Kidney epithelial cell (primary cell): ENCODE results near the gene CYTH1. TPM values are rescaled to one million over a fixed set of nuclear protein-coding genes. Genes with fewer than 3 reads are reported as not detected.

Experiments
- DNase-seq: peaks from one replicate; pipeline ENCODE4 v3.0.0-alpha.2; 2010; ENCODE audit warnings: low read depth
- H3K27me3 ChIP-seq: 2 replicates; pipeline ENCODE4 v1.6.0; 2011; ENCODE audit warnings: low read length; ENCODE audit not compliant: control insufficient read depth, insufficient read depth
- H3K36me3 ChIP-seq: 2 replicates; pipeline ENCODE4 v1.5.1; 2011; ENCODE audit warnings: low read length; ENCODE audit not compliant: control insufficient read depth, insufficient read depth
- H3K4me3 ChIP-seq: 2 replicates; pipeline ENCODE4 v1.5.1; 2011; ENCODE audit warnings: low read depth, mild to moderate bottlenecking, control low read depth, low read length
- total RNA-seq: library from RNA; depleted of rRNA; stranded (reverse); fragments of >200 nt; gene quantifications from 2 replicates; pipeline ENCODE4 v1.2.3, GENCODE V29; 2015
- TF ChIP-seq, protein P1 (sequence below): IDR thresholded peaks from 2 replicates; pipeline ENCODE4 v1.5.1; 2011; ENCODE audit warnings: mild to moderate bottlenecking, moderate library complexity, low read length, control low read depth, inconsistent platforms; ENCODE audit not compliant: insufficient read depth, poor library complexity, severe bottlenecking

Gene CYTH1
- total RNA-seq, 1 donor from 2014 or later: 34.1 TPM

DNA sequence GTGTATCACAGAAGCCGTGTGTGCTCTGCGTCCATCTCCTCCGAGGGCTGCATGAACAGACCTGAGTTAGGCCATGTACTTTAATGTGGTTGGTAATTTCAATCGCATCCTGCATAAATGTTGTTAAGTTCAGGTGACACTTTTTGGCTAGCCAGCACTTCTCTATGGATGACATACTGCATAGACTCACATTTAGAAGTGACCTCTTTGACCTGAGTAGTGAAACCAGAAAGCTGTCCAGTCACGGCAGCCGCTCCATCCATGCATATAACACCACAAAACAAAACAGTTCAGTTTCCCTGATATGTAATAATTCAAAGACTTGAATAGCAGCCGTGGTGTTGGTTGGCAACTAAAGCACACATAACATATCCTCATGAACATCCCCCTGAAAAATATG, 94.1 kb downstream of the CYTH1 start:
- DNase-seq: no peak
- H3K4me3 ChIP-seq: no peak overlapping the region
- no peaks in the 10 kb centered on the region for H3K36me3 ChIP-seq
- no peaks in the 10 kb centered on the region for H3K27me3 ChIP-seq
- TF ChIP-seq, protein P1, sequence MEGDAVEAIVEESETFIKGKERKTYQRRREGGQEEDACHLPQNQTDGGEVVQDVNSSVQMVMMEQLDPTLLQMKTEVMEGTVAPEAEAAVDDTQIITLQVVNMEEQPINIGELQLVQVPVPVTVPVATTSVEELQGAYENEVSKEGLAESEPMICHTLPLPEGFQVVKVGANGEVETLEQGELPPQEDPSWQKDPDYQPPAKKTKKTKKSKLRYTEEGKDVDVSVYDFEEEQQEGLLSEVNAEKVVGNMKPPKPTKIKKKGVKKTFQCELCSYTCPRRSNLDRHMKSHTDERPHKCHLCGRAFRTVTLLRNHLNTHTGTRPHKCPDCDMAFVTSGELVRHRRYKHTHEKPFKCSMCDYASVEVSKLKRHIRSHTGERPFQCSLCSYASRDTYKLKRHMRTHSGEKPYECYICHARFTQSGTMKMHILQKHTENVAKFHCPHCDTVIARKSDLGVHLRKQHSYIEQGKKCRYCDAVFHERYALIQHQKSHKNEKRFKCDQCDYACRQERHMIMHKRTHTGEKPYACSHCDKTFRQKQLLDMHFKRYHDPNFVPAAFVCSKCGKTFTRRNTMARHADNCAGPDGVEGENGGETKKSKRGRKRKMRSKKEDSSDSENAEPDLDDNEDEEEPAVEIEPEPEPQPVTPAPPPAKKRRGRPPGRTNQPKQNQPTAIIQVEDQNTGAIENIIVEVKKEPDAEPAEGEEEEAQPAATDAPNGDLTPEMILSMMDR: no peak

DNA sequence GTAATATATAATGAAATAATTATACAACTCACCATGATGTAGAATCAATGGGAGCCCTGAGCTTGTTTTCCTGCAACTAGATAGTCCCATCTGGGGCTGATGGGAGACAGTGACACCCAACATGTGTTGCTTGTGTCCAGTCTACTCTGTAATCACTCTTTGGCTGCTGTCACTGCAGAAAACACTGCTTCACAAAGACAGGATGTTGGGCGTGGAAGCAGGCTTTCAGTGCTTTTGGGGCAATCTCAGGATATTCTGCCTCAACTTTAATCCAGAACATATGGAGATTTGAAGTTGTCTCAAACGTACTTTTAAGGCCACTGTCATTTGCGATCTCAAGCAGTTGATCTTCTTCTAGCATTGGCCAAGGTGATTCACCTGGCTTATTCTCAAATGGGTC, 94.9 kb downstream of the CYTH1 start:
- DNase-seq: no peak
- no peaks in the 10 kb centered on the region for H3K36me3 ChIP-seq
- no peak overlapping the region for H3K4me3 ChIP-seq
- H3K27me3 ChIP-seq: no peaks in the 10 kb centered on the region
- TF ChIP-seq, protein P1: no peak

DNA sequence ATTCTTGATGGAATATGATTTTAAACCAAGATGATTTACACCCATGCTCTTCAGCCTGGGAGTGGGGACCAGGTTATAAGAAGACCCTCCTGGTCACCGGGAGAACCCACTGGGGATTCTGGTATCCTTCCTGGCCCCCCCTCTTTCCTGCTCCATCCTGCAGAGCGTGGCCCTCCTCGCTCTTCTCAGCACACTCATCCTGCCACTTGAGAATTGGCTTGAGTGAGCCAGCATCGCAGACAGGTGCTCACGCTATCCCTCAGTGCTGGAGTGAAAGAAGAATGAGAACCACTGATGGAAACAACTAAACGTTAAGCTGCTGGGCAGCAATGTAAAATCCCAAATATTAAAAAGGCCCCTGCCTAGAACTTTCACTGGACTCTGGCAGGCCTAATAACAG, 98.0 kb downstream of the CYTH1 start:
- H3K36me3 ChIP-seq: no peaks in the 10 kb centered on the region

DNA sequence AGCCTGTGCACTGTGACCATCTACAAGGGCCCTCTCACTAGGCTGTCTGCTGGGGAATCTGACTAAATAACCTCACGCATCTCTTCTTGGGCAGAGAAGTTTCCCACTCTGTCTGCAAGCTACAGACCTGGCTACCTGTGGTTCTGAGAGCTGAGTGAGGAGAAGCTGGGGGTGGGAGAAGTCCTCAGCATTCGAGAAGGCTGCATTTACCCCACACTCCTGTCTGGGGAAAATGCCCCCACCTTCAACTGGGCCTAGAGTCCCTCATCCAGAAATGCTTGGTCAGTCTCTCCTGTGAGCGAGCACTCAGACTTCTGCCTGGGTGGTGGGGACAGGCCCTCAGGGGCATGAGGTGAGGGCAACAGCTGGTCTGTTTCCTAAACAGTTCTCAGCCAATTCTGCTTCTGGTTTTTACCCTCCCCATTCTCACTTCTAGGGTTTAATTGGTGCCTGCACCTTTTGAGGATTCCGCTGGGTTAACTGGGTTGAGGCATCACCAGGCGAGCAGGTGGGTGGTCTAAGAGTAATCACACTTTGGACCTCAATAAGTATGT, 98.6 kb downstream of the CYTH1 start:
- DNase-seq: no peak
- no peak overlapping the region for H3K4me3 ChIP-seq
- TF ChIP-seq, protein P1: no peak
- H3K27me3 ChIP-seq: no peaks in the 10 kb centered on the region
- H3K36me3 ChIP-seq: no peaks in the 10 kb centered on the region

More for the DNA sequence above, 98.0 kb downstream of the CYTH1 start:
- DNase-seq: no peak
- Histone ChIP-seq H3K27me3 (no peaks in the 10 kb centered on the region), H3K4me3 (no peak overlapping the region)
- TF ChIP-seq, protein P1: no peak

DNA sequence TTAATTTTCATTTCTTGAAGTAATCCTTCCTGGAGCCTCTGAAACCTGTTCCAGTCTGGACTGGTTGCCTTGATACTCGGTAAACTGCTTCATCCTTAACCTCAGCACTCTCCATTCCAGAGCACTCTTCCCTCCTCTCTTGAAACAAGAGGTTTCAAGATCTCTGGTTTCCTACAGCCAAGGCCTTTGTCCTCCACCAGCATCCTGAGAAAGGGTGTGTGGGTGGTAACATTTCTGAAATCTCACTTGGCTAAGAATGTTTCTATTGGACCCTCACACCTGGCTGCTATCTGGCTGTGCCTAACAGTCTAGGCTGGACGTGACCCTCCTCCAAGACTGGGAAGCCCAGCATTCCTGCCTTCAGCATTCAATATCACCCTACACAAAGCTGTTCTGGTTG, 99.7 kb downstream of the CYTH1 start:
- Histone ChIP-seq H3K27me3 (no peaks in the 10 kb centered on the region), H3K4me3 (no peak overlapping the region), H3K36me3 (peaks cover 2% of the 10 kb centered on the region)
- DNase-seq: no peak
- TF ChIP-seq, protein P1: no peak

DNA sequence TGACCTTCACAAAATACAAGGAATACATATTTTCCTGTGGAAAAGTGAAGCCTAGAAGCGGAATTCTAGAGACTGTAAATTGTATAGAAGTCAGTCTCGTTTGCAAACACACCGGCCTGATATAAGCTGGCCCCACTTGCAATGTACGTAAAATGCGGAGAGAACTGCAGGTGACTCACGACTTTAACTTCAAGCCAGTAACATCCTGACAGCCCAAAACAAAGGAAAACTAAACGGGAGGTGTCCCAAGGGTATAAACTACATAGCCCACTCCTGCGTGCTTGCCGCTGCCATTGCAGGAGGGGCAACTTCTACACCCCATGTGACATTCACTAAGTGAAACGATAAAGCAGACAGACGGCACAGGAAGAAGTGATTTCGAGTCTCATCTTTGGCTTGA, 101.6 kb downstream of the CYTH1 start:
- no peak for DNase-seq
- Histone ChIP-seq H3K27me3 (no peaks in the 10 kb centered on the region), H3K4me3 (no peak overlapping the region), H3K36me3 (peaks cover 2% of the 10 kb centered on the region)
- TF ChIP-seq, protein P1: no peak
